Esophagus (tissue), 2 donors: ENCODE measurements around the gene ZNF516. TPM values are rescaled to one million over a fixed set of nuclear protein-coding genes. Genes with fewer than 3 reads are reported as not detected.

ENCODE experiments used
- H3K27ac ChIP-seq, 2 donors: one replicate each; pipeline ENCODE4 v1.5.1; 2013; ENCODE audit warnings: low read depth in 2 of 2, mild to moderate bottlenecking in 2 of 2, inconsistent platforms in 1 of 2, low read length in 1 of 2, moderate library complexity in 1 of 2
- H3K27me3 ChIP-seq, 2 donors: one replicate each; pipeline ENCODE4 v1.6.1; 2013; ENCODE audit warnings: low read length in 2 of 2, control low read depth in 1 of 2, mild to moderate bottlenecking in 1 of 2; ENCODE audit not compliant: insufficient read depth in 2 of 2, control insufficient read depth in 1 of 2
- H3K36me3 ChIP-seq, 2 donors: one replicate each; pipeline ENCODE4 v1.6.1; 2013; ENCODE audit warnings: low read length in 1 of 2; ENCODE audit not compliant: control insufficient read depth in 2 of 2, insufficient read depth in 2 of 2
- H3K4me1 ChIP-seq, 2 donors: one replicate each; pipeline ENCODE4 v1.6.1; 2013; ENCODE audit warnings: low read length in 1 of 2; ENCODE audit not compliant: control insufficient read depth in 2 of 2, insufficient read depth in 2 of 2
- H3K4me3 ChIP-seq, 2 donors: one replicate each; pipeline ENCODE4 v1.5.1; 2013; ENCODE audit warnings: low read length in 2 of 2, mild to moderate bottlenecking in 2 of 2, low read depth in 1 of 2, moderate library complexity in 1 of 2
- H3K9me3 ChIP-seq, 2 donors: one replicate each; pipeline ENCODE4 v1.6.1; 2013; ENCODE audit warnings: mild to moderate bottlenecking in 2 of 2, low read depth in 1 of 2, low read length in 1 of 2, moderate library complexity in 1 of 2; ENCODE audit not compliant: control insufficient read depth in 2 of 2, insufficient read depth in 1 of 2
- WGBS, 2 donors: extraction: QIAGEN DNeasy Blood & Tissue Kit; methylation state at CpG; one replicate each; pipeline ENCODE4 v1.1.7; 2013; 5-methylcytosine and 5-hydroxymethylcytosine counted together
- polyA plus RNA-seq, 2 donors: library from polyadenylated mRNA; stranded (reverse); fragments of 200-250 nt; gene quantifications; one replicate each; pipeline ENCODE4 v1.2.3, GENCODE V29; 2013
- donor health status: healthy with polysubstance abuse.
- donor health status: Bipolar disorder and iron deficiency.

Gene ZNF516
- polyA plus RNA-seq, 2 donors = 4.0 to 5.4 TPM

DNA sequence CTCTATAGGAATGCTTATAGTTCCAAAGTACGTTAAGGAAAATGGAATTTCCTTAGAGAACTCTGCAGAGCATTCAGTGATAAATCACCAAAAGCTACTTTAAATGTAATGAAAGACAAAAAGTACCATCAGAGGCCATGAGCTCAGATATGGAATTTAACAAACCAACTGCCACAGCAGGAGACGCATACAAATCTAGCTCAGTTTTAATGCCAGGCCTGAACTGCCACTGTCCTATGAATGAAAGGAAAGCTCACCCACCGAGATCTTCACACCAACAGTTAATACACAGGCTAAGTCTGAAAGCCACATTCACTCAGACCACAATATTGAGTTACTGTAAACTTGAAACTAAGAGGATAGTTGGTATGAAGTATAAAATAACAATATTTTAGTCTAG is 126.8 kb downstream of the ZNF516 start:
- 82 to 88% methylated on average over 3 of the region's 3 CpGs for WGBS, 2 donors
- Histone ChIP-seq H3K27ac (no peak overlapping the region), H3K4me1 (no peaks in the 10 kb centered on the region), H3K9me3 (no peaks in the 10 kb centered on the region), H3K36me3 (peaks cover 0 to 11% of the 10 kb centered on the region in 2 donors), H3K4me3 (no peak overlapping the region), H3K27me3 (no peaks in the 10 kb centered on the region)

DNA sequence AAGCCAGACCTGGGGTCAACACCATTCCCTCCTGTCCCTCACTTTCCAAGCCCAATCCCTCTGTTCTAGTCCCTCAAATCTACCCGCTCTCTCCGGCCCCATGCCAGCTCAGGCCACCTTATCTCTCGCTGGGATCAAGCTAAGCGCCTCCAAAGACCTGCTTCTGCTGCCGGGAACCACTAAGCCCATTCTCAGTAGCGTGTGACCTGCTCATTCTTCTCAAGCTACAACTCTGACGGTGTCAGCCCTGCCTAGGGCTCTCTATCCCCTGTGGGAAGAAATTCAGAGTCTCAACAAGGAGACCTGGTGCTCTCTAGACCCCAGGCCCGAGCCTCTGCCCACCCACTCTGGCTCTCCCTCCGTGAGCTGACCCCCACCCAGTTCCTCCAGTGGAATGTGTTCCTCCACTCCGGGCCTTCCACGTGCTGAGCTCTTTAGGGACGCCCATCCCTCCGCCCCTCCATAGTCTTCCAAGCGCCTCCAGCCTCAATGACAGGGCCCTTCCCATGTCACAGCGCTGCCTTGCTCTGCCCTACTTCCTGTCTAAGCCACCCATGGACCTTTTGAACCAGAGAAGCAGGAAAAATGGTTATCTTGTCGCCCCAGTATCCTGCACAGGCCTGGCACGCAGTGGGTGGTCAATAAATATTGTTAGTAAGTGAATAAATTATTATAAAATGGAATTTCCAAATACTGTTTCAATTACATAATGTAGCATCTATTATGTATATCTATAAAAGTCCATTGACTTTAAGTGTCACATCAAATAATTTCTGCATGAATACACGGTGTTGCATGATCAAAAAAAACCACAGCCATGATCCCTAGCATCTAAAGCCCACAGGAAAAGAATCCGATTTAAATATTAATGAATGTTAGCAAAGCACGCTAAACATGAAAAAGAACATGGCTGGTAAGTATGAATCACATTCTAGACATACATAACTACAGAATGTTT is 127.6 kb downstream of the ZNF516 start:
- 94% methylated on average over 20 of the region's 20 CpGs for WGBS, 2 donors
- no peak overlapping the region for H3K27ac ChIP-seq
- H3K4me1 ChIP-seq = no peaks in the 10 kb centered on the region
- H3K36me3 ChIP-seq = peaks cover 0 to 11% of the 10 kb centered on the region in 2 donors
- H3K9me3 ChIP-seq = no peaks in the 10 kb centered on the region
- no peaks in the 10 kb centered on the region for H3K27me3 ChIP-seq
- no peak overlapping the region for H3K4me3 ChIP-seq

DNA sequence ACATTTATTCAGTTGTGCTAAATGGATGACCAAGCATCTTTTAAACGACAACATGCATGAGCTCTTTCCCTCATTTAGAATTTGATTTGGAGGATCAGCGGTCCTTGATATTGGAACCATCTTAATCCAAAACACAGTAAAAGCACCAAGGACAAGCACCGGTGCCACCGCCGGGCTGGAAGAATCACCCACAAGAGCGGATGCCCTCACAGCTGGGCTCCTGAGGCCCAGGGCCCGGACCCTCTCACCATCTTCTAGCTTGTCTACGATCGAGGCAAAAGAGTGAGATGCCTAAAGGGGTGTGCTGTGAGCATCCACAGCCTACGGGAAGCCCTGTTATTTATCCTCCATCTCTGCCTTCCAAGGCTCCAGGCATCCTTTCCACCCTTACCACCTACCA is 129.5 kb downstream of the ZNF516 start:
- H3K4me3 ChIP-seq = no peak overlapping the region
- no peaks in the 10 kb centered on the region for H3K27me3 ChIP-seq
- peaks cover 7 to 9% of the 10 kb centered on the region in 2 donors for H3K36me3 ChIP-seq
- H3K9me3 ChIP-seq = no peaks in the 10 kb centered on the region
- H3K27ac ChIP-seq = no peak overlapping the region
- 89 to 91% methylated on average over 10 of the region's 10 CpGs for WGBS, 2 donors
- H3K4me1 ChIP-seq = no peaks in the 10 kb centered on the region

DNA sequence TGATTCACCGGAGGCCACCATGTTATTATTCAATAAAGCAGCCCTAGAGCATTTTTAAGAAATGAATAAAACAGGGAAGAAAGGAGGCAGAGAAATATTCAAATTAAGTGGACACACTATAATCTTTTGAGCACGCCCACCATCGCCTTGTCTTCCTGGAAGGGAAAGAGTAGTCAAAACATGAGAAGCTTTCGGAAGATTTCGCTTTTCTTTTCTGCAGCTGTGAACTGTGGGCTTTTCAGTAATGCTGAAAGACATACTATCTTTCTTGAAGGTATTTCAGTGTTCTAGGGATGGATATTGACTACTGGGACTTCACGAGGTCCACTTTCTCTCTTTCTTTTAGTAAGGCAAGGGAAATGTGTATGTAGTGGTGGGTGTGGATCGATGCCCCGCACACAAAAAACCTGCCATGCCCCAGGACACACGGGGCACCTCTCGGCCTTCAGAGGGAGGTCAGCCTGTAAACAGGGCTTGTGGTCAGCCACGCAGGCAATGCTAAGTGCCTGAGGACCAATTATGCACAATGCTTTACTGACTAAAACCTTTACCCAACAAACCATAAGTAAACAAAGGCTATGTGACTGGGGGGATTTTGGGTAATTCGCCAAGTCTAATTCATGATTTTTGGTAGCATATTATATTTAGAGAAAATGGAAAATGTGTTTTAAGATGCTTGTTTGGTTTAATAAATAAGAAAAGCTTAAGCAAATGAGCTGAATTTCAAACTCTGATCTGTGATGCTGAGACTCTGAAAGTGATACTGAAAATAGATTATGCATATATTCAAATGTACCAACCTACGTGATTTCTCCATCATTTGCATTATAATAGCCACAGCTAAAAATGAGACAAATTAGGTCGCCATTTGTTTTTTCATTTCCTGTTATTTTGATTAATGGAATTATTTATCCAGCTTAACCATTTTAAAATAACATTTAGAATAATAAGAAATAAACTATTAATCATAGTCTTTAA is 130.5 kb downstream of the ZNF516 start:
- Histone ChIP-seq H3K36me3 (peaks cover 9 to 11% of the 10 kb centered on the region in 2 donors), H3K4me1 (no peaks in the 10 kb centered on the region), H3K9me3 (no peaks in the 10 kb centered on the region), H3K27me3 (no peaks in the 10 kb centered on the region), H3K4me3 (no peak overlapping the region), H3K27ac (no peak overlapping the region)
- 83 to 87% methylated on average over 14 of the region's 14 CpGs for WGBS, 2 donors

DNA sequence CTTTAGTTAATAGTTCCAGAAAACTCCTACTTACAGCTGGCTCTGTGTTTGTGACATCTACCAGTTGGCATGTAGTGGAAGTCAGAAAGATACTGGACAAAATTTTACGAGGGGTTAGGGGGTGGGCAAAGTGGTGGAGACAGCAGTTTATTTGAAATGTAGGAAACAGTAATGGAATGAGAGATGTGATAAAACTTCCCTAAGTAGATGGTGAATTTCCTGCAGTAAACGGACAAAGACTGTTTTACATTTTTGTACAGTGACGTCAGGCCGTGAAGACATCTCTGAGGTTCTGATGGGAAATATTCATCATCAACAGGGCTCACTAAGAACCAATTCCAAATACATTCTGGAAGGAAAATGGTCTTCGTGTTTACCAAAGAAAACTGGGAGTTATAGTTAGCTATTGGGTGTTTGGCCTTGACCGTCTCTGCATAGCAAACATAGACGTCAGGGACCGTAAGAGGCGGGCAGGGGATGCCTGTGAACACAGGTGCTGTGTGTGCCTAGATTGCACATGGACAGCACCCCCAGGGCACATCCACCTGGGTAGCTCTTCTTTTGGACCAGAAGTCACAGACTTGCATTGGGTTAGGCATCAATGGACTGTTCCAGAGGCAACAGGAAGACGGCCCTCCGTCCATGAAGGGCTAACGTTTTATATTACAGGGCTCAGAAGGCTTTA is 131.5 kb downstream of the ZNF516 start:
- H3K27ac ChIP-seq = no peak overlapping the region
- no peak overlapping the region for H3K4me3 ChIP-seq
- peaks cover 9 to 11% of the 10 kb centered on the region in 2 donors for H3K36me3 ChIP-seq
- no peaks in the 10 kb centered on the region for H3K27me3 ChIP-seq
- no peaks in the 10 kb centered on the region for H3K4me1 ChIP-seq
- 80 to 83% methylated on average over 12 of the region's 12 CpGs for WGBS, 2 donors
- no peaks in the 10 kb centered on the region for H3K9me3 ChIP-seq

DNA sequence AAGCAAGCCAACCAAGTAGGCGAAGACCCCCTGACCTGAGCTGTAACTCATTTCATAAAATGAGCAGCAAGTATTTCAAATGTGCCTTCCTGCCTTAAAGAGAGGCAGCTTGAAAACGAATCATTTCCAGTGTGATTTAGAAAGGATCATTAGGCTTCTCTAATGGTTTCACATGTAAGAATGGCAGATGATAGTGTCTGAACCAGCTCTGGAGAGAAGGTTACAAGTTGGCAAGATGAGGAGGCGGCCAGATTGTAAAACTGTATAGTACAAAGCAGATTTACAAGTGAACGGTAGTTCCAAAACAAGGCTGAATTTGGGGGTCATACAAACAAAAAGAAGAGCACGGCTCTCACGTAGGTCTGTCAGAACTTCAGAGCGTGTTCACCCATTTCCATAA is 132.4 kb downstream of the ZNF516 start:
- no peaks in the 10 kb centered on the region for H3K9me3 ChIP-seq
- H3K4me1 ChIP-seq = no peaks in the 10 kb centered on the region
- WGBS, 2 donors = 88 to 91% methylated on average over 7 of the region's 7 CpGs
- no peaks in the 10 kb centered on the region for H3K27me3 ChIP-seq
- H3K27ac ChIP-seq = no peak overlapping the region
- H3K4me3 ChIP-seq = no peak overlapping the region
- peaks cover 9 to 12% of the 10 kb centered on the region in 2 donors for H3K36me3 ChIP-seq

DNA sequence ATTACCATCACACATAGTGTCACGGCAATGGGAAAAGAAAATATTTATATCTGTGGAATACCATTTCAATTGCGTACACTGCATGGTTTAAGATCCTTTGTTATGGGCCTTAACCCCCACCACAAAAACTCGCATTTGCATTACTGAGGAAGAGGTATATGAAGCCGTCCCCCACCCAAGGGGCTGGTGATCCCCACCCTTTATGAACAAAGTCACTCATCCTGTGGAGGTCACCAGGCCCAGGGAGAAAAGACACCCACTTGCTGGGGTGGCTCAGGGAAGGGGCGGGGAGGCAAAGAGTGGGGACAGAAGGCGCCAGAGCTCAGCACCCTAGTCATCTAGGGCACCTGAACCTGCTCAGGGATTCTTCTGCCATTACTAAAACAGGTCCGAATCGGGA is 133.8 kb downstream of the ZNF516 start:
- Histone ChIP-seq H3K9me3 (no peaks in the 10 kb centered on the region), H3K27ac (no peak overlapping the region), H3K27me3 (no peaks in the 10 kb centered on the region), H3K4me3 (no peak overlapping the region), H3K4me1 (no peaks in the 10 kb centered on the region), H3K36me3 (peaks cover 9 to 16% of the 10 kb centered on the region in 2 donors)
- 92 to 97% methylated on average over 8 of the region's 8 CpGs for WGBS, 2 donors

DNA sequence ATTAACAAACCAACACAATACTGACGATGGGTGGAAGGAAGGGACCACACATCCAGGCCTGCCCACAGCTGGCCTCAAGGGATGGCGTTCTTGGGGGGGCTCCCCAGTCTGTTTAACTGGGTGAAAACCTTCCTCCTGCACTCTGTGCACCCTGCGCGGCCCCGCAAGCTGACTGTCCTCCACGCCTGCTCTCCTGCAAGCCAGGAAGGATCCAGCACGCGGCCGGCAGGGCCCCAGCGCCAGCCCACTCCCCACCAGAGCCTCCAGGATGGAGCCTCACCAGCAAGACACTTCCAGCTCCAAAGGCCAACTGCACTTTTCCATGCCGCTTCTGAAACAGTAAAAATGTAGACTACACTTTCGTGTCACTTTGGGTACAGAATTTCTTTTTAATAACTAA is 135.1 kb downstream of the ZNF516 start:
- WGBS, 2 donors = 94 to 97% methylated on average over 12 of the region's 12 CpGs
- Histone ChIP-seq H3K4me1 (no peaks in the 10 kb centered on the region), H3K9me3 (no peaks in the 10 kb centered on the region), H3K4me3 (no peak overlapping the region), H3K27ac (no peak overlapping the region), H3K27me3 (no peaks in the 10 kb centered on the region), H3K36me3 (peaks cover 9 to 16% of the 10 kb centered on the region in 2 donors)

DNA sequence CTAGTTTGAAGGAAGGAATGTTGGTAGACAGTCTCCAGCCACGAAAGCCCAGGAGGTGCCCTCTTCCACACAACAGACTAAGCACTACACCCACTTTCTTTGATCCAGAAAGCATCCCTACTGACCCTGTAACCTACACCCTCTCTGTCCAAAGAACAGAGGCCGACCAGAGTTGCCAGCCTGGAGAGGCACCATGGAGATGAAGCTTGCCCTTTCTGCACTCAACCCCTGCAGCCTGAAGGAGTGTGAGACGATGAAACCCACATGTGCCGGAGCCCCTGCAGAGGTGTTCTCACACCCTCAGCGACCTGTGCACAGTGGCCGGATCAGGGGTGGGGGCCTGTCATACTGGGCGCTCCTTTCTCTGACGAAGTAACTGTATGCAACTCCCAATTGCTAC is 136.3 kb downstream of the ZNF516 start:
- no peaks in the 10 kb centered on the region for H3K27me3 ChIP-seq

More for the DNA sequence above, 136.3 kb downstream of the ZNF516 start:
- WGBS, 2 donors = 81 to 84% methylated on average over 8 of the region's 8 CpGs
- H3K27ac ChIP-seq = no peak overlapping the region
- no peaks in the 10 kb centered on the region for H3K4me1 ChIP-seq
- H3K9me3 ChIP-seq = no peaks in the 10 kb centered on the region
- no peak overlapping the region for H3K4me3 ChIP-seq
- H3K36me3 ChIP-seq = peaks cover 9 to 16% of the 10 kb centered on the region in 2 donors
